ENCODE results near the gene SIX2. TPM values are rescaled to one million over a fixed set of nuclear protein-coding genes. Genes with fewer than 3 reads are reported as not detected.

Gene SIX2
- total RNA-seq, 1 donor from 2014 or later, result 0.40 TPM

- no peak for ATAC-seq
- intact Hi-C loops (cut with micrococcal nuclease), result no loop called here
- DNase-seq, result no peak
These were observed 33.4 kb downstream of the SIX2 start for GRCh38 chr2:44975571-44976450.

- ATAC-seq, result no peak
- DNase-seq, result no peak
- intact Hi-C loops (cut with micrococcal nuclease), result no loop called here
These were observed 35.1 kb downstream of the SIX2 start for GRCh38 chr2:44974064-44974715.

DNA sequence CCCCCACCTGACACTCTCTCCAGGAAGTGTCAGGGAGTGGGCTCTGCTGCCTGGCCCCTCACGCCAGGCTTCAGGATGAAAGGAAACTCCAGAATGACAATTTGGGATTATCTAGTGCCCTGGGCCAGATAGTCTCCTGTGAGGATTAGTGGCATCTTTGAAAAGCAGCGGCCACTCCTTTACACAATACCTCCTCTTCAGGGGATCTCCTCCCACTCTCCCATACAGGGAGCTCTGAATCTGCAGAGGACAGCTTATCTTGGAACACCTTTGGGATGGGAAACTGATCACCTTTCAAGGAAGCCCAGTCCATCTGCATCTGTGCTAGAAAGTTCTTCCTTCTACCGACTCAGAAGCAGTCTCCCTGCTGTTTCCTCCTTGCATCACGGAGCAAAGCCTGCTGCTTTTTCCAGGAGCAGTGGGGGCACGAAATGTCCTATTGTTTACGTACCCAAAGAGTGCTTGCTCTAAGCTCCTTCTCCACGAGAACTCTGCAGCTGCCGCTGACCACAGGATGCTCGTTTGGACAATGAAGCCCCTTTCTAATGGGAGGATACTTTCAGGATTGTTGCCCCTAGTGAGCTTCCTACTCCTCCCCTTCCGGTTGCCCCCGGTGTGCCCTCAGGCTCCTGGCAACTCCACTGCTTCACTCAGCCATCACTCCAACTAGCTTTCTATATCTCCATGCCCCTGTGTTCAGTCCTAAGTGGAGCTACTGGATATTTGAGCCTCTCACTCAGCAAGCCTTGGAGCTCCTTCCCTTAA is 36.3 kb downstream of the SIX2 start:
- no peak for ATAC-seq
- intact Hi-C loops (cut with micrococcal nuclease), result no loop called here
- DNase-seq, result no peak

DNA sequence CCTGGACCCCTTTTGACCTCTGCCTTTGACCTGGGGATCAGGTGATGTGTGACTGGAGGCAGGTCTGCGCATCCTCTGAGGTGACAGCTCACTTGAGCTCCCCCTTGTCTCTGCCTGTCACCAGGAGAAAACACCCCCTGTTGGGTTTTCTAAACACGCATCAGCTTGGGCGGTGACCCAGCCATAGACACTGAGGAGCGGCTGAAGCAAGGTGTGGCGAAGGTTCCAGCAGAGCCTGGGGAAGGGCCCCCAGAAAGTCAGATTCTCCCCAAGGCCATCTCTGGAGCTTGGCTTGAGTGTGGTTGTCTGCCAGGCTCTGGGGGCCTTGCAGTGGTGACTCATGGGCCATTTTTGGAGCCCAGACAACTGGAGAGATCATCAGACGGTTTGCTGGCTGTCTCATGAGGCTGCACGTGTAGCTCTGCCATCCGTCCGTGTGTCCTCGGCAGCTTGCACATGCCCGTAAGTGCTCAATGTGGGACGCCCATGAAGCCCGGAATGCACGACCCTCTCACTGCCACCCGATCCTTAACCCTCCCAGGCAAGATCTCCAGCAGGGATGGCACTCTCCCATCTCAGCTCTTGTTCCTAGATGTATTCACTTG is 38.3 kb downstream of the SIX2 start:
- ATAC-seq (peak; percentile 29), DNase-seq (no peak)
- intact Hi-C loops (cut with micrococcal nuclease), result no loop called here

GRCh38 chr2:44969936-44970335 is 39.3 kb downstream of the SIX2 start:
- intact Hi-C loops (cut with micrococcal nuclease), result no loop called here
- no peak for DNase-seq
- no peak for ATAC-seq

GRCh38 chr2:44967727-44968432 is 41.4 kb downstream of the SIX2 start:
- ATAC-seq, result no peak
- DNase-seq, result no peak
- intact Hi-C loops (cut with micrococcal nuclease), result no loop called here

DNA sequence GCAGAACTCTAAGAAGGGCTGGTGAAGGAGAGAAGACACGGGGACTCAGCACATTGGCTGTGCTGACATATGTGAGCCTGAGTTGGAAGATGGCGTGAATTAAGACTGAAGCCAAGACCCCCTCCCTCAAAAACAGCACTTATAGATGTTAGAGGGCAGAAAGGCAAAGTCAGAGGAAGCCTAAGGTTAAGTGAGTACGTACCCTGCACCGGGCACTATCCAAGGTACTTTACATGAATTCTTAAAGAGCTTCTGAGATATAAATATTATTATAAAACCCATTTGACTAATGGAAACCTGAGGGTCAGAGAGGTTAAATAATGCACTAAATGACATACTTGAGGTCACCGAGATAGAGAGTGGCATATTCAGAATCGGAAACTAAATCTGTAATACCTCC is 42.2 kb downstream of the SIX2 start:
- no peak for DNase-seq
- ATAC-seq, result no peak
- intact Hi-C loops (cut with micrococcal nuclease), result no loop called here

- intact Hi-C loops (cut with micrococcal nuclease), result no loop called here
- ATAC-seq (no peak), DNase-seq (no peak)
These were observed 43.6 kb downstream of the SIX2 start for GRCh38 chr2:44965684-44966083.

DNA sequence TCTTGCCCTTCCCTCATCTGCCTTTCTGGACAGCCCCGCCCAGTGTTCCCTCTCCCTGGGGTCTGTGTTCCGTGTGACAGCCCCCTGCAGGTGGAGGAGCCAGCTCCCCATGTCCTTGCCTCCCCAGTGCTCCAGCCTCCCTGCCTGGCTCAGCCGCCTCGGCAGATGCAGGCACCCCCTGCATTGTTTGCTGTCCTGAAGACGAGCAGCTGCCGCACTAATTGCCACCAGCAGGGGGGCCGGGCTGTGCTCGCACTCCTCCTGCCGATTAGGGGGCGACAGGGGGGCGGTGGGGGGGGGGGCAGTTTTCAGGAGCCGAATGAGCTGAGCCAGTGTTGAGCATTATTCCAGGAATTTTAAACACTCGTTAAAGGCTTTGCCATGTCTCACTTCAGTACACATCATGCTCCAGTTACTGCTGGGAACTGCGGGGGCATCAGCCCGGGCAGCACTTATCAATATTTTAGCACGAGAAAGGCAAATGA is 44.5 kb downstream of the SIX2 start:
- no peak for ATAC-seq
- intact Hi-C loops (cut with micrococcal nuclease), result no loop called here
- DNase-seq, result no peak

- ATAC-seq, result no peak
- no peak for DNase-seq
- intact Hi-C loops (cut with micrococcal nuclease), result no loop called here
These were observed 47.0 kb downstream of the SIX2 start for GRCh38 chr2:44962176-44962695.

DNA sequence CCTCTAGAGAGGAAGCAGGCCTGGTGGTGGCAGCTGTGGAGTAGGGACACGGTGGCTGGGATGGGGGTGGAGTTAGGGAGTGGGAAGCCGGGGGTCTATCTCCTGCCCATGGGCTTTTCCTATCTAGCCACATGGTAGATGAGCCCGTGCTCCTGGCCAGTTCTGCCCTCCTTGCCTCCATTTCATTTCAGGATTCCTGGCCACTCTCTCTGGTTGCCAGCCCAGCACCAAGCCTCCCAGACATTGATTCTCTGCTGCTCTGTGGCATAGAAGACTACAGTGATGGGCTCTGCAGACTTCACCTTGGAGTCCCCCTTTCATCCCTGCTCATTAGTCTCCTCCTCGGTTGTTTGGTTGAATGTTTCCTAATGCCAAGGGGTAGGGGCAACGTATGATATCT is 48.4 kb downstream of the SIX2 start:
- intact Hi-C loops (cut with micrococcal nuclease), result no loop called here
- DNase-seq (no peak), ATAC-seq (no peak)

DNA sequence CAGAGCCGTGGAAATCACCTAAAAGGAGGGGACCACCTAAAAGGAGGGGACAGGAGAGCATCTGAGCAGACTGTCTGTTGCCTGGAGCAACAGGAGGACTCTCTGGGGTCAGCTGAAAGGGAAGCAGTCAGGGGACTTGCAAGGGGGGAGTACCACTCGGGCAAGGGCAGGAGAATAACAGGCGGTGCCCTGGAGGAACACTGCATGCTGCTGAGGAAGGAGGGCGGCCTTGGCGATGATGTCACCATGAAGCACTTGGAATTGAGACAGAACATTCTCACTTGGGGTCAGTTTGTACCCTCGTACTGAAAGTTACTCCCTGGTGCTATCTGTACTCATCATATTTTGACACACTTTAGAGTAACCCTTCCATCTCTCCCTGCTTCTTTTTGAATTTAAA is 49.4 kb downstream of the SIX2 start:
- DNase-seq (no peak), ATAC-seq (peak; percentile 54)
- intact Hi-C loops (cut with micrococcal nuclease), result loop anchor here (5.0 to 10.0 kb wide), 2 partner anchors 478 to 565 kb away; no protein-coding TSS in a partner anchor

GRCh38 chr2:44957656-44958327 is 51.5 kb downstream of the SIX2 start:
- intact Hi-C loops (cut with micrococcal nuclease), result loop anchor here (5.0 to 10.0 kb wide), 2 partner anchors 475 to 563 kb away; no protein-coding TSS in a partner anchor
- DNase-seq, result no peak
- ATAC-seq, result no peak

DNA sequence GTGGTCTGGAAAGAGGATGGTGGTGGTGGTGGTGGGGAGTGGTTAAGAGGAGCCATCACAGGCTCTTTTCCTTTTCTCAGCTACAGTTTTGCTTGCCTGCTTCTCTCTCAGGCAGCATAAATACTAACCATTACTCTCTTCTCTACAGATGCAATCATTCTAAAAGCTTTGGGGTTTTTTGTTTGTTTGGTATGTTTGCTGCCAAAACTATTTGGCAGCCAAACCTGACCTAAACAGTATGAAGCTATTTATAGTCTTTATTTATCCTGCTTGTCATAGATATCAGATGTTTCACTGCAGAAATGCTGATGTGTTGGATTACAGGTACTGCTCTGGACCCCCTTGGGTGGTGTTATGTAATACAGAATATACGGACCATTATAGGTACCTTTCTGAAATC is 52.4 kb downstream of the SIX2 start:
- ATAC-seq (no peak), DNase-seq (no peak)
- intact Hi-C loops (cut with micrococcal nuclease), result loop anchor here (5.0 to 10.0 kb wide), 2 partner anchors 475 to 562 kb away; no protein-coding TSS in a partner anchor

DNA sequence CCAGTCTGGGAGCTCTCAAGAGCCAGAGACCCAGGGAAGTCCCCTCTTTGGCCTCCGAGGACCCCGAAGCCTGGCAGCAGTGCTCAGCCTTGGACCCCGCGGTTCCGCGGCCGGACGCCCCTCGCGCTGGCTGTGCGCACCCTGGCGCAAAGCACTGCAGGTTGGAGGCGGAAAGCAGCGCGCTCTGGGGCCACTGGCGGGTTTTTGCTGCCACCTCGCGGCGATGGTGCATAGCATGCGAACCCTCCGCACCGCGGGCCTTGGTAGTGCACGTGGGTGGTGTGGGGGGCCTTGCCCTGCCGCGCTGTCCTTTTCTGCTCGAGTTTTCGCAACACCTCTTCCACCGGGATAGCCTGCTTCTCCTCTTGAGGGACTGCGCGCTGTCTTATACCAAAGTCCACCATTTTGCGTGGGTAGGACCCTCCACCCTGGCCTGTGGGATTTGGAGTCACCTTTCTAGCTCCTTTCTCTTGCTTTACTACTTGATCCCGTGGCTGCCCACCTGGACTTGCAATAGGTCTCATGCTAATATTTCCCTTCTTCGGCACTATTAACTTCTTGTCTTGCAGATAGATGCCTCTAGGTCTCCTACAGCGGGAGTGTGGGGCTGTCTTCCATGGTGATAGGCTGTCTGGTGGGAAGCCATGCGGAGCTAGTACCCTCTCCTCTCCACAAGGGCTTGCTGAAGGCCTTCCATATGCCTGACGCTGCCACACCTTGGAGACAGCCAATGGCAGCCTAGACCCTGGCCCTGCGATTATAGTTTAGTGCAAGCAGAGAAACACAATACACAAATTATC is 53.5 kb downstream of the SIX2 start:
- intact Hi-C loops (cut with micrococcal nuclease), result loop anchor here (5.0 to 10.0 kb wide), 2 partner anchors 473 to 561 kb away; no protein-coding TSS in a partner anchor
- ATAC-seq (peak; percentile 85), DNase-seq (peak; percentile 83)

Measured in left ventricle myocardium superior (tissue), 1 donor.